DMS 273 (cell line): Measurements from ENCODE around the gene NAA10.
A peak's percentile ranks its signal among the peaks of the same experiment; 100 is the strongest.

Experiments
- DNase-seq: peaks from one replicate; lab custom pipeline; 2025; ENCODE audit not compliant: unreplicated experiment; lab: John Stamatoyannopoulos, UW

Gene NAA10

GRCh38 chrX:153950127-153950526 lies 15.3 kb upstream of the NAA10 start:
- DNase-seq, result no peak

GRCh38 chrX:153948847-153949805 lies 14.3 kb upstream of the NAA10 start:
- no peak for DNase-seq

- DNase-seq, result no peak
These were observed 13.2 kb upstream of the NAA10 start for GRCh38 chrX:153948002-153948466.

GRCh38 chrX:153947009-153947769 lies 12.4 kb upstream of the NAA10 start:
- peak; percentile 97 for DNase-seq

- DNase-seq, result no peak
These were observed 11.4 kb upstream of the NAA10 start for GRCh38 chrX:153945956-153946943.

GRCh38 chrX:153944800-153945150 lies 9.9 kb upstream of the NAA10 start:
- no peak for DNase-seq

- DNase-seq, result no peak
These were observed 9.4 kb upstream of the NAA10 start, which contains the start of gene RENBP for GRCh38 chrX:153944140-153944799. Gene RENBP (minus strand): TSS chrX:153944643. CDS start chrX:153944610, 33 bp downstream.

GRCh38 chrX:153941336-153942252 lies 6.8 kb upstream of the NAA10 start:
- no peak for DNase-seq

- DNase-seq, result peak; percentile 49
These were observed 4.7 kb upstream of the NAA10 start for GRCh38 chrX:153939573-153939972.

GRCh38 chrX:153938226-153938786 lies 3.5 kb upstream of the NAA10 start:
- DNase-seq, result peak; percentile 47

- no peak for DNase-seq
These were observed 2.2 kb upstream of the NAA10 start for GRCh38 chrX:153937056-153937455.

- DNase-seq, result no peak
These were observed 552 bp upstream of the NAA10 start for GRCh38 chrX:153935326-153935851.

GRCh38 chrX:153934148-153934761 lies 582 bp downstream of the NAA10 start:
- DNase-seq, result no peak

GRCh38 chrX:153933748-153934147 lies 1.1 kb downstream of the NAA10 start:
- DNase-seq, result no peak

- DNase-seq, result no peak
These were observed 2.5 kb downstream of the NAA10 start for GRCh38 chrX:153932220-153932915.

- no peak for DNase-seq
These were observed 3.1 kb downstream of the NAA10 start for GRCh38 chrX:153931748-153932147.

- no peak for DNase-seq
These were observed 3.7 kb downstream of the NAA10 start for GRCh38 chrX:153931151-153931550.
